Right hindlimb (tissue), 1 donor: ENCODE measurements around the gene PDCD7.
A peak's percentile ranks its signal among the peaks of the same experiment; 100 is the strongest.
"Not testable (repeated sequence)": the region's sequence is repeated elsewhere in the genome, so short reads cannot be mapped to it uniquely, and the experiment has no call there.

Source experiments
- DNase-seq: peaks from one replicate; pipeline ENCODE4 v3.0.0-alpha.2; 2018

Gene PDCD7

GRCh38 chr15:65089206-65089824 lies 44.3 kb downstream of the PDCD7 start:
- DNase-seq, result no peak

- no peak for DNase-seq
Observed at GRCh38 chr15:65088643-65089021, 45.0 kb downstream of the PDCD7 start.

GRCh38 chr15:65087873-65088642 lies 45.5 kb downstream of the PDCD7 start:
- peak; percentile 58 for DNase-seq

GRCh38 chr15:65087411-65087810 lies 46.2 kb downstream of the PDCD7 start:
- no peak for DNase-seq

DNA sequence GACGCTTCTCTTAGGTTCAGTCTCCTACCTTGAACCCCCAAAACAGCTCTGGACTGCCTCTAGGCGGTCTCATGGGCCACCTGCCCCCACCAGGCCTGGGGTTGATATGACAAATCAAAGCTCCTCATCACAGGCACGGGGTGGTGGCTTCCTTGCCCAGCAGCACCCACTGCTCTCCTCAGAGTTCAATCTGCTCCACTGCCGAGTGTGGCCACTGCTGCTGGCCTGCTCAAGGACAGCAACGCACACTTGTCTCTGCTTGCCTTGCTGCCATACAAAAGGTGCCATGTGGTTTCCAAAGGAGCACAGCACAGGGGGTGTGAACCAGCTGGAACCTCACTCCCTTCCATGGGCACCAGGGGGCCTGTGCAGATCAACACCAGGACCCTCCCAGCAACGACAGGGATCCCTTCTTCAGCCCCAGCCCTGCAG lies 46.9 kb downstream of the PDCD7 start:
- DNase-seq, result no peak

GRCh38 chr15:65085990-65086679 lies 47.5 kb downstream of the PDCD7 start:
- no peak for DNase-seq

DNA sequence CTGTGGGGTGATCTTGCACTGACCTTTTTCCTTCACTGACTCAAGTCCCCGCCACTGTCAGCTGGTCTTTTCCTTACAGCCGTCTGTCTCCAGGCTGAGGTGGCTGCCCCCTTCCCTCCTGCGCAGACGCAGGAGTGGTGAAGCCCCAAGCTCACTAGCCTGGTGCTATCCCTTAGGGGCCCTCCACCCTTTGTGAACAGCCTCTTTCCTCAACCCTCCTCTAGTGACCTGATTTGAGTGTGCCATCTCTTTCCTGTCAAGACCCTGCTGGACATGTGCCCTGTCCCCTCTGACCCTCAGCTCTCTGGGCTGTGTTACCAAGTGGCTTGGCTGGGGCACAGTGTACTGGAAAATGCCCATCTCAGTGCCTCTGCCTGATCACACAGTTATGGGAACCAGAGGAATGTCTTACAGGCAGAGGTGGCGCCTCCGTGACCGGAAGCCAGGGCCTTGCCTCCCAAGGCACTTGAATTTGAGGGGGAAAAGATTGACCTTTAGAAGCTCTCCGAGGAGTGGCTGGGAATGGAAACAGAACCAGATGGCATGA lies 48.3 kb downstream of the PDCD7 start:
- DNase-seq, result no peak

DNA sequence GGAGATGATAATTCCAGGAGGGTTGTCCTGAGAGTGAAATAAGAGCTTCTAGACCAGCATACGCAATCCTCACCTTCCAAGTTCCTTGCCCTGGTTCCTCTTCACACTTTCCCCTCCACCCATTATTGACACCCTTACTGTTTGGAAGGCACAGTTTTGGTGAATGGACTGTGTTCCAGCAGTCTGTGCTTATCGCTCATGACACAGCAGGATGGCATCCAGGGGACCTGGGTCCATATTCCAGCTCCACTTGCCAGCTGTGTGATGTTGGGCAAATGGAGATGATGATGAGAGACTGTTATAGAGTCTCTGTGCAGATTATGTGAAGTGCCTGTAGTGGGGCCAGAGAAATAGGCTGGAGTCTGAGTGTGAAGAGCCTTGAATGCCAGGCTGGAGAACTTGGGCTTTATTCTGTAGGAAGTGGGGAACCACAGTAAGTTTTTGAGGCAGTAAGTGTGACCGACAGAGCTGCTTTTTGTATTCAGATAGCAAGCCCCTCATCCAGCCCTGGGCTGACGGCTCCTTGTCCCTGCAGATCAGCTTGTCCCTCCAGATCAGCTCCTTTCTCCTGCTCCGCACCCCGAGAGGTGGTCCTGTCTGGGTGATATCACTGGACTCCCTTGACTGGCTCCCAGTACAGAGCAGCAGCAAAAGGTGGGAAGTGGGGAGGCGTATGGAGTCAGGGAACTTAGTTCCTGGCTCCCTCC lies 49.0 kb downstream of the PDCD7 start:
- no peak for DNase-seq

DNA sequence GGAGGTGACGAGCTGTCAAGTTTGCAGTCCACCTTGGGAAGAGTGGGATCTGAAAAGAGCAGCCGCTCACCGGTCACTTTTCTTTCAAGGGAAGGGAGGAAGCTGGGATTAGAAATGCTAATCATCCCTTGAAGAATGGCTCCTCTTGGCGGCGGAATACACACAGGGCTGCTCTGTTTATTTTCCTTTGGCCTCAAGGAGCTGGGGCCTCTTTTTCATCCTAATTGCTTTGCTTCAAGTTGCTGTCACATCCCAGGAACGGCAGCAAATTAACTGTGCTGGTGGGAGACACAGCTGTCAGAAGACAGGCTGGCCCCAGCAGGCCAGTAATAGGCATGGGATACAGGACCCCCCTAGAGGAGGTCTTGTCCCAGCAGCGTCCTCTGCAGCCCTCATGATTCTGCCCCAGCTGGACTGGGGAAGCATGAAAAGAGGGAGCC lies 50.3 kb downstream of the PDCD7 start:
- no peak for DNase-seq

DNA sequence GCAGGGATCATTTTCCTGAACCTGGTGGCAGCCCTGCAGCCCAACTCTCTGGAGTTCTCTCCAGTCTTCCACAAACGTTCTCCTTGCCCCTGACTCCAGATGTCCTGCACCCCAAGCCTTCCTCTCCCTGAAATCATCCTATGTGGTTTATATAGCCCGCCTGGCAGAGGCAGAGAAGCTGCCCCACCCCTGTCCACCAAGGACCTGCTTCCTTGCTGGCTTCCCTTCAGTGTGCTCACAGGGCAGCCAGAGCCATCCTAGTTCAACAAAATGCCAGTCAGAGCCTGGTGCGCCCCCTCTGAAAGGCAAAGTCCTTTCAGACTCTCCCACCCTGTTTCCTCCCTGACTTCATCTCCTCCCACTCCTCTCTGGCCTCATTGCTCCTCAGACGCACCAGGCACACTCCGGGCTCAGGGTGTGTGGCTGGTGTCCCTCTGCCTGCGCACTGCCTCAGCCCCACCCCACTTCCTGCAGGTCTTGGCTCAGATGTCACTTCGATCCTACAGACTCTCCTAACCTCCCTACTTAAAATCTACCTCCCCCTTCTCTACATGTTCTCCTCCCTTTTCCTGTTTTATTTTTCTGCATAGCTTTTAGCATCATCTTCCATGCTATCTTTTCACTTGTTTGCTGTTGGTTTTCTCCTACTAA lies 51.2 kb downstream of the PDCD7 start:
- DNase-seq, result no peak

GRCh38 chr15:65081758-65082157 lies 51.9 kb downstream of the PDCD7 start:
- no peak for DNase-seq

DNA sequence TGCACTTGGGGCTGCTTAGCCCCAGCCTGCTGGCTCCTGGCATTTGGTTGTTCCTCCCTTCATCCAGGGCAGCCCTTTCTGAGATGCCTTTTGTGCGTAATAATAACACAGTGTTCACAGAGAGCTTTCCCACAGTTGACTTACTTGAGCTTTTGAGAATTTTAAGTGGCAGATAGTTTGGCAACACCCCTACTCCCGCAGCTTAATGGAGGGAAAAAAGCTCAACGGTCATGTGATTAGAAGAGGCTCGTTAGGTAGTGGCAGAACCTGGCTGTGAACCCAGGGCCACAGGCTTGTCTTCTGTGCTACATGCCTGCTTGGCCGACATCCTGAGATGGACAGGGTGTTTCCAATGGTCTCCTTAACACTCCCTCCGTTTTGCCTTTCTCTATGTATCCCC lies 52.3 kb downstream of the PDCD7 start:
- no peak for DNase-seq

- DNase-seq, result no peak
Observed at GRCh38 chr15:65079580-65079979, 54.0 kb downstream of the PDCD7 start.

- peak; percentile 71 for DNase-seq
Observed at GRCh38 chr15:65077981-65078352, 55.6 kb downstream of the PDCD7 start.

GRCh38 chr15:65077291-65077980 lies 56.2 kb downstream of the PDCD7 start:
- DNase-seq, result no peak

GRCh38 chr15:65076486-65077290 lies 56.9 kb downstream of the PDCD7 start, which contains the start of gene KBTBD13:
Gene KBTBD13 (plus strand): TSS chr15:65076746. CDS start chr15:65076816, 70 bp downstream.
- DNase-seq, result no peak

DNA sequence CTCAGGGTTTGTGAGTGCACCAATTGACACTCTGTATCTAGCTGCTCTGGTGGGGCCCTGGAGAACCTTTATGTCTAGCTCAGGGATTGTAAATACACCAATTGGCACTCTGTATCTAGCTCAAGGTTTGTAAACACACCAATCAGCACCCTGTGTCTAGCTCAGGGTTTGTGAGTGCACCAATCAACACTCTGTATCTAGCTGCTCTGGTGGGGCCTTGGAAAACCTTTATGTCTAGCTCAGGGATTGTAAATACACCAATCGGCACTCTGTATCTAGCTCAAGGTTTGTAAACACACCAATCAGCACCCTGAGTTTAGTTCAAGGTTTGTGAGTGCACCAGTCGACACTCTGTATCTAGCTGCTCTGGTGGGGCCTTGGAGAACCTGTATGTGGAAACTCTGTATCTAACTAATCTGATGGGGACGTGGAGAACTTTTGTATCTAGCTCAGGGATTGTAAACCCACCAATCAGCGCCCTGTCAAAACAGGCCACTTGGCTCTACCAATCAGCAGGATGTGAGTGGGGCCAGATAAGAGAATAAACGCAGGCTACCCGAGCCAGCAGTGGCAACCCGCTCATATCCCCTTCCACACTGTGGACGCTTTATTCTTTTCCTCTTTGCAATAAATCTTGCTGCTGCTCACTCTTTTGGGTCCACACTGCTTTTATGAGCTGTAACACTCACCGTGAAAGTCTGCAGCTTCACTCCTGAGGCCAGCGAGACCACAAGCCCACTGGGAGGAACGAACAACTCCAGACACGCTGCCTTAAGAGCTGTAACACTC lies 57.8 kb downstream of the PDCD7 start:
- DNase-seq, result not testable (repeated sequence)

GRCh38 chr15:65074946-65075345 lies 58.7 kb downstream of the PDCD7 start:
- not testable (repeated sequence) for DNase-seq

DNA sequence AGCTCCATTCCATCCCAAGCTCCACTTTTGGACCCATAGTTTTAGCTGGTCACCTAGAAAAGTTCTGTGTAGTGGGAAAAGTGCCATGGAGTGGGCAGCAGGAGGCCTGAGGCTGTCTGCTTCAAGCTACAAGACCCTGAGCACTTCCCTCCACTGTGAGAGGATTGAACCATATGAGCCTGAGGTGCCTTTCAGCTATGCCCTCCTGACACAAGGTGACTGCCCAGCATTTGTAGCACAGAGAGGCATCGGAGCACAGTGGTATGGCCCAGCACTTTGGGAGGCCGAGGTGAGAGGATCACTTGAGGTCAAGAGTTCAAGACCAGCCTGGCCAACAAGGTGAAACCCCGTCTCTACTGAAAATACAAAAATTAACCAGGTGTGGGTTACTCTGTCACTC lies 61.0 kb downstream of the PDCD7 start:
- DNase-seq, result no peak

GRCh38 chr15:65072027-65072426 lies 61.6 kb downstream of the PDCD7 start:
- DNase-seq, result peak; percentile 74
